Upper lobe of left lung (tissue), 4 donors: ENCODE data around the gene CRTC1.
A peak's percentile ranks its signal among the peaks of the same experiment; 100 is the strongest.

Experiments used
- CTCF ChIP-seq, 6 experiments: fragments of 450-650 bp in 4 of 6; fragments of 200-600 bp in 2 of 6; sonication (generic) in 2 of 6; IDR thresholded peaks; one replicate each; pipeline ENCODE4 v1.5.1; 2016 to 2019; ENCODE audit warnings: antibody characterized with exemption in 6 of 6
- EP300 ChIP-seq, 4 donors: sonication (generic); formaldehyde crosslinking; IDR thresholded peaks; one replicate each; pipeline ENCODE4 v1.5.1; 2017; ENCODE audit warnings: antibody characterized with exemption in 4 of 4, control low read depth in 2 of 4
- POLR2A ChIP-seq, 4 donors: fragments of 450-650 bp; IDR thresholded peaks; one replicate each; pipeline ENCODE4 v1.5.1; 2016 to 2017; ENCODE audit warnings: antibody characterized with exemption in 4 of 4, mild to moderate bottlenecking in 2 of 4
- POLR2AphosphoS5 ChIP-seq, 2 donors: sonication (generic); formaldehyde crosslinking; IDR thresholded peaks; one replicate each; pipeline ENCODE4 v1.5.1; 2017; ENCODE audit warnings: antibody characterized with exemption in 2 of 2

- TF ChIP-seq POLR2A (IDR thresholded peaks at IDR 0.05) (peak in 1 of 4 donors; percentile 13), CTCF (IDR thresholded peaks at IDR 0.05) (no peak), POLR2AphosphoS5 (IDR thresholded peaks at IDR 0.05) (no peak), EP300 (IDR thresholded peaks at IDR 0.05) (no peak)
These were observed 17.2 kb downstream of the CRTC1 start for GRCh38 chr19:18700501-18701249.
